ENCODE measurements around the gene CDK2.

CDK2 gene

DNA sequence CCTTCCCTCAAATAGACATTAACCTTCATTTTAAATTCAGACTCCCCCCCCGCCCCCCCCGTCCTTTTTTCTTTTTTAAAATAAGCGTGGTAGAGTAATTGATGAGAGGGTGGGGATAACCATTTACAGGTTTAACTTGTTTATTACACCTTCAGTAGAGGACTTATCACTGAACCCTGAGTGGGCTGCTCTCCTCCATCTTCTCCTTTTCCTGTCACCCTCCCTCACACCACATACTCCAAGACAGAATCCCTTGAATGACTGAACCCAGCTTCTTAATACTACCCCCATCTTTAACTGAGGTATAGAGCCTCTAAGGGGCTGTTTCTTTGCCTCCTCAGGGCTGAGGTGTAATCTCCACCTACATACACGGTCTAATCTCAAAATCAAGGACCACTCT is 50.6 kb downstream of the CDK2 start:
- no peak for DNase-seq

DNA sequence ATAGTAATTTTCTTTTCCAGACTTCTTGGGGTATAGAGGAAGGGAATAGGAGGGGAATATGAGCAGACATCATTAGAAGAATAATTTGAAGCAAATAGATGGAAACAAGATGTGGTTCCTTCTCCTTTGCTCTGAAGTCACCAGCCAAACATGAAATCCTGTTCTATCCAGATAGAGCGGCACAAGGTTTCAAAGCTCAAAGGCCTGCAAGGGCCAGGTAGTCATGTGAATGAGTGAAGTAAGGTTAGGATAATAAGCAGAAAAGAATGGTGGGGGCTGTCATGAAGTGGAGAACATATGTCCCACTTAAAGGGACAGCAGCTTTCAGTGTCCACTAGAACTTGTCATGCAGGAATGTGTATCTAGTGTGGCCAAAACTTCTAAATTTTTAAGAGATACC is 51.7 kb downstream of the CDK2 start:
- DNase-seq: no peak

DNA sequence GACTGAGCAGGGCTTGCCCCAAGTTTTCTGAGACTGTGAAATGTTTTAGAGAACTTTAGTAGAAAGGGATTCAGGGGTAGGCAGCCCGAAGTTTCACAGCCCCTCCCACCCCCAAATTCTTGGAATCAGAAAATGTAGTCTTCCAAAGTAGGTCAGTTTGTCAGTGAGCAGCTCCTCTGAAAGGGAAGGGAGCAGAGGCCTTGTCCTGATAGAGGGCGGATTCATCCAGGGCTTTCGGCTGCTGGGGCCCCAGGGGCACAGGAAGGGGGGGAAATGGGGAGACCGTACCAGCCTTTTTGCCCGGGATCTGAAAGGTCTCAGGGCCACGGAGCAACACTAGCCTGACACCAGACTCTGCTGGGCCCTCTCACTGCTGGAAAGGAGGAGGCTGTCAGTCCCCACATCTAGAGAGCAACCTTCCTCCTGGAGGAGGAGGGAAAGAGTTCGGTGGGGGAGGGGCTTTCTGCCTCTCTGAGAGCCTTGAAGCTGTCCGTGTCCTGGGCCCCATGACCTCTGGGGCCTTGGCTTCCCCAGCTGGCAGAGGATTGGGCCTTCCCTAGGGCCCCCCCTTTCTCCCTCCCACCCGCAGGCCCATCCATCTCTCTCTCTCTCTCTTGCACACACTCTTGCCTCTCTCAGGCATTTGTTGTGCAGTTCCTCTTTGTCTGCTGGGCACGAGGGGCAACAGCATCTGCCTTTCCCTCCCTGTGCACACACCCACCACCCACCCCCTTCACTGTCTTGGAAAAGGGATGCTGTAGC is 54.0 kb downstream of the CDK2 start, which contains the start of gene IKZF4:
IKZF4 (plus strand) TSS at position 621 of the 762 bp plus-strand sequence. CDS start 451 bp downstream, outside the sequence.
- no peak for DNase-seq

DNA sequence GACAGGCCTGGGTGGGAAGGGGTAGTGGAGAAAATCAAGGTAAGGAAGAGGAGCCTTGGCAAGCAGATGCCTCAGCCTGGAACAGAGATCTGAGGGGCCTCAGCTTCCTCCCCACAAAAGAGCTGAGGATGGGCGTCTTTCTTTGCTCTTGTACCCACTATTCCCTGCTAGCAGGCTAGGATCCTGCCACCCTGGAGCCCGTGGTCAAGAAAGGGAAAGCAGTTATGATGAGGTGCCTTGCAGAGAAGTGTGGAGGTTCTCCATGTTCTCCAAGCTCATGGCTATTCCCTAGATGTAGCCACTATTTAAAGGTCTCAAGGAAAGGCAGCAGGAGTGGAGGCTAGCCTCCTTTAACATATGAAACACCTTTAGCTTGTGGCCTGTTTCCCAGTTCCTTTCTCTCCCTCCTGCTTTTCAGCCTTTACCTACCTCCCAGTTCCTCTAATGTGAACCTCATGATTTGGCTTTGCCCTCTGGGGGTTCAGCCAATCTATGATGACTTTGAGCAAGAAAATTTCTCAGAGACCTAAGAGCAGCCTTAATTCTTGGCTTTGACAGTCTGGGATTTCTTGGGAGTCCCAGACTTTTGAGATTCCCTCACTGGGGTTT is 55.4 kb downstream of the CDK2 start:
- no peak for DNase-seq
